Right renal cortex interstitium (tissue), 3 donors: Measurements from ENCODE around the gene NCBP2L. TPM values are rescaled to one million over a fixed set of nuclear protein-coding genes. Genes with fewer than 3 reads are reported as not detected.

Source experiments
- polyA plus RNA-seq, 3 donors: library from polyadenylated mRNA; unstranded; fragments of 120-200 nt; gene quantifications; one replicate each; pipeline ENCODE4 v1.2.1, GENCODE V29; 2013; ENCODE audit not compliant: insufficient read length in 3 of 3

The NCBP2L gene
- polyA plus RNA-seq, 3 donors = 0.07 TPM; not detected in 1

Other genes with a start within 250 kb of the NCBP2L start
- 10 to 100 TPM; 53.3 to 54.3 (median 54.2) TPM for gene PRPS1, start 149.2 kb upstream of the NCBP2L start, polyA plus RNA-seq
- gene TSC22D3, start 1.9 kb upstream of the NCBP2L start, polyA plus RNA-seq = 100 to 1,000 TPM; 125 to 132 (median 129) TPM
- 10 to 100 TPM; 10.9 to 11.8 (median 11.4) TPM for gene MID2, start 48.1 kb downstream of the NCBP2L start, polyA plus RNA-seq
- gene TEX13B, start 204.6 kb downstream of the NCBP2L start, polyA plus RNA-seq = not detected